Hepatocyte (in vitro differentiated cells): ENCODE data around the gene SLC44A5.

ENCODE experiments used
- EZH2 ChIP-seq: fragments of 200-600 bp; sonication (generic); IDR thresholded peaks from 2 replicates; pipeline ENCODE4 v1.6.1; 2016; ENCODE audit warnings: antibody characterized with exemption, mild to moderate bottlenecking, borderline replicate concordance
- EZH2phosphoT487 ChIP-seq: fragments of 200-600 bp; sonication (generic); IDR thresholded peaks from one replicate; pipeline ENCODE4 v1.6.1; 2018; ENCODE audit warnings: antibody characterized with exemption, mild to moderate bottlenecking, low read depth, moderate library complexity; ENCODE audit not compliant: unreplicated experiment, severe bottlenecking
- TF ChIP-seq, protein P1 (sequence below): fragments of 200-600 bp; sonication (generic); IDR thresholded peaks from 2 replicates; pipeline ENCODE4 v1.5.1; 2016; ENCODE audit warnings: antibody characterized with exemption, mild to moderate bottlenecking; ENCODE audit not compliant: poor library complexity

- TF ChIP-seq, protein P1, sequence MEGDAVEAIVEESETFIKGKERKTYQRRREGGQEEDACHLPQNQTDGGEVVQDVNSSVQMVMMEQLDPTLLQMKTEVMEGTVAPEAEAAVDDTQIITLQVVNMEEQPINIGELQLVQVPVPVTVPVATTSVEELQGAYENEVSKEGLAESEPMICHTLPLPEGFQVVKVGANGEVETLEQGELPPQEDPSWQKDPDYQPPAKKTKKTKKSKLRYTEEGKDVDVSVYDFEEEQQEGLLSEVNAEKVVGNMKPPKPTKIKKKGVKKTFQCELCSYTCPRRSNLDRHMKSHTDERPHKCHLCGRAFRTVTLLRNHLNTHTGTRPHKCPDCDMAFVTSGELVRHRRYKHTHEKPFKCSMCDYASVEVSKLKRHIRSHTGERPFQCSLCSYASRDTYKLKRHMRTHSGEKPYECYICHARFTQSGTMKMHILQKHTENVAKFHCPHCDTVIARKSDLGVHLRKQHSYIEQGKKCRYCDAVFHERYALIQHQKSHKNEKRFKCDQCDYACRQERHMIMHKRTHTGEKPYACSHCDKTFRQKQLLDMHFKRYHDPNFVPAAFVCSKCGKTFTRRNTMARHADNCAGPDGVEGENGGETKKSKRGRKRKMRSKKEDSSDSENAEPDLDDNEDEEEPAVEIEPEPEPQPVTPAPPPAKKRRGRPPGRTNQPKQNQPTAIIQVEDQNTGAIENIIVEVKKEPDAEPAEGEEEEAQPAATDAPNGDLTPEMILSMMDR = no peak
- TF ChIP-seq EZH2 (no peak), EZH2phosphoT487 (no peak)
Measured at GRCh38 chr1:75257424-75257823, 353.5 kb downstream of the SLC44A5 start.
